OCI-LY7 (cell line): Measurements from ENCODE around the gene LAMA3. TPM values are rescaled to one million over a fixed set of nuclear protein-coding genes. Genes with fewer than 3 reads are reported as not detected.

Experiments
- BruUV-seq: library from RNA; stranded (reverse); fragments of 400-500 nt; replicated peaks from 2 replicates; lab custom pipeline; 2021; lab: Mats Ljungman, UMichigan
- CTCF ChIA-PET: fragments of 300-600 bp; sonication (Branson Sonifier 250); formaldehyde crosslinking; loops from one replicate; lab custom pipeline; 2022; ENCODE audit warnings: antibody characterized with exemption; ENCODE audit not compliant: unreplicated experiment; lab: Charles Lee
- POLR2A ChIA-PET: fragments of 300-600 bp; sonication (Branson Sonifier 250); formaldehyde crosslinking; loops from one replicate; lab custom pipeline; 2022; ENCODE audit warnings: antibody characterized with exemption; lab: Charles Lee
- DNase-seq: peaks from one replicate; pipeline ENCODE4 v3.0.0-alpha.2; 2015; ENCODE audit warnings: low spot score
- H2AFZ ChIP-seq: fragments of 200-600 bp; sonication (generic), shearing (Covaris generic); 2 replicates; pipeline ENCODE4 v1.6.1; 2014; ENCODE audit warnings: mild to moderate bottlenecking, antibody characterized with exemption, low read length, moderate library complexity
- H3K27ac ChIP-seq: fragments of 200-600 bp; sonication (generic); 2 replicates; pipeline ENCODE4 v1.5.1; 2014; ENCODE audit warnings: mixed run types, low read depth, mild to moderate bottlenecking, moderate library complexity, low read length, inconsistent platforms; ENCODE audit not compliant: poor library complexity, severe bottlenecking
- H3K36me3 ChIP-seq: fragments of 200-600 bp; sonication (generic); 2 replicates; pipeline ENCODE4 v1.6.1; 2014; ENCODE audit warnings: mild to moderate bottlenecking, antibody characterized with exemption, low read length, moderate library complexity, mixed read lengths; ENCODE audit not compliant: insufficient read depth
- H3K4me1 ChIP-seq: fragments of 200-600 bp; sonication (generic); 2 replicates; pipeline ENCODE4 v1.5.1; 2014; ENCODE audit warnings: mild to moderate bottlenecking, low read length; ENCODE audit not compliant: insufficient read depth, poor library complexity, severe bottlenecking
- H3K4me2 ChIP-seq: fragments of 200-600 bp; sonication (generic); 2 replicates; pipeline ENCODE4 v1.6.1; 2014; ENCODE audit warnings: mild to moderate bottlenecking, low read length
- H3K4me3 ChIP-seq: fragments of 200-600 bp; sonication (generic); 2 replicates; pipeline ENCODE4 v1.5.1; 2014; ENCODE audit warnings: mild to moderate bottlenecking, low read depth, low read length; ENCODE audit not compliant: poor library complexity, severe bottlenecking
- H3K79me2 ChIP-seq: fragments of 200-600 bp; sonication (generic); 2 replicates; pipeline ENCODE4 v1.6.1; 2016; ENCODE audit warnings: low read depth, mild to moderate bottlenecking, low read length, moderate library complexity, mixed read lengths; ENCODE audit not compliant: insufficient read depth
- H3K9me2 ChIP-seq: fragments of 200-600 bp; sonication (generic); 2 replicates; pipeline ENCODE4 v1.6.1; 2016; ENCODE audit warnings: mild to moderate bottlenecking, low read length, mixed read lengths; ENCODE audit not compliant: insufficient read depth
- H3K9me3 ChIP-seq: fragments of 200-600 bp; sonication (generic); 2 replicates; pipeline ENCODE4 v1.6.1; 2014; ENCODE audit warnings: mild to moderate bottlenecking, mixed run types, low read length, mixed read lengths
- H4K20me1 ChIP-seq: fragments of 200-600 bp; sonication (generic); 2 replicates; pipeline ENCODE4 v1.6.1; 2014; ENCODE audit warnings: mild to moderate bottlenecking, antibody characterized with exemption, low read length, moderate library complexity, mixed read lengths; ENCODE audit not compliant: insufficient read depth
- EZH2phosphoT487 ChIP-seq: fragments of 200-600 bp; sonication (generic); IDR thresholded peaks from 2 replicates; pipeline ENCODE4 v1.6.1; 2018; ENCODE audit warnings: low read depth, borderline replicate concordance, mild to moderate bottlenecking, mixed run types, antibody characterized with exemption, low read length, moderate library complexity, mixed read lengths
- intact Hi-C: fragments of 100-400 bp; cut with micrococcal nuclease; formaldehyde crosslinking; loops from one replicate; pipeline ENCODE4 v1.10.0; 2022; ENCODE audit not compliant: unreplicated experiment
- total RNA-seq, 2 experiments: library from RNA; depleted of rRNA in 1 of 2; stranded (reverse); fragments of >200 nt in 1 of 2; shearing (Covaris generic) in 1 of 2; gene quantifications; 2 replicates each; pipeline ENCODE4 v1.2.3, GENCODE V29; 2014 to 2022
- TF ChIP-seq, protein P1 (sequence below): fragments of 200-600 bp; sonication (generic); conservative IDR thresholded peaks from 2 replicates; pipeline ENCODE4 v1.5.1; 2014; ENCODE audit warnings: mild to moderate bottlenecking, antibody characterized with exemption, low read length, moderate library complexity, mixed read lengths

Gene LAMA3
- total RNA-seq, 2 experiments from 2014 or later: 0.16 to 1.6 TPM

DNA sequence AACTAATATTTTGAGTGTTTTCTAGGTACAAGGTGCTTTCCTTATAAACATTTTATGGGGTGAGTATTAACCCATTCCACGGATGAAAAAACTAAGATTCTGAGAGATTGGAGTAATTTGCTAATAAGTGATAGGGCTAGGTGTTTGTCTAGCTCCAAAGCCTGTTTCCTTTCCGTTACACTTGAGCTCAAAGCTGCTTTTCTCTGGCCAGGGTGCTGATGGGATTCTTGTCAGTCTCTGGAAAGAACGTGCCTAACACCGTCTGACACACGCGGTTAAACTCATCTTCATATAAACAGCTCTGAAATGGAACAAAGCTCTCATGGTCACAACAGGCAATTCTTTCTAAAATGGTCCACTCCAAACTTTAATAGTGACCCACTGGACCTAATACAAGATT, 24.6 kb upstream of the LAMA3 start:
- POLR2A ChIA-PET: interaction anchor here (0.6 to 0.8 kb wide), 2 partner anchors 11 to 132 kb away, joined by 3 read pairs; no protein-coding TSS in a partner anchor
- H3K4me1 ChIP-seq: no peaks in the 10 kb centered on the region
- no peaks in the 10 kb centered on the region for H4K20me1 ChIP-seq
- H3K9me3 ChIP-seq: no peaks in the 10 kb centered on the region
- no peak overlapping the region for H3K4me3 ChIP-seq
- no peaks in the 10 kb centered on the region for H3K79me2 ChIP-seq
- H3K9me2 ChIP-seq: no peaks in the 10 kb centered on the region
- BruUV-seq: no TSS peak
- CTCF ChIA-PET: no interaction called here
- H3K27ac ChIP-seq: no peak overlapping the region
- TF ChIP-seq, protein P1, sequence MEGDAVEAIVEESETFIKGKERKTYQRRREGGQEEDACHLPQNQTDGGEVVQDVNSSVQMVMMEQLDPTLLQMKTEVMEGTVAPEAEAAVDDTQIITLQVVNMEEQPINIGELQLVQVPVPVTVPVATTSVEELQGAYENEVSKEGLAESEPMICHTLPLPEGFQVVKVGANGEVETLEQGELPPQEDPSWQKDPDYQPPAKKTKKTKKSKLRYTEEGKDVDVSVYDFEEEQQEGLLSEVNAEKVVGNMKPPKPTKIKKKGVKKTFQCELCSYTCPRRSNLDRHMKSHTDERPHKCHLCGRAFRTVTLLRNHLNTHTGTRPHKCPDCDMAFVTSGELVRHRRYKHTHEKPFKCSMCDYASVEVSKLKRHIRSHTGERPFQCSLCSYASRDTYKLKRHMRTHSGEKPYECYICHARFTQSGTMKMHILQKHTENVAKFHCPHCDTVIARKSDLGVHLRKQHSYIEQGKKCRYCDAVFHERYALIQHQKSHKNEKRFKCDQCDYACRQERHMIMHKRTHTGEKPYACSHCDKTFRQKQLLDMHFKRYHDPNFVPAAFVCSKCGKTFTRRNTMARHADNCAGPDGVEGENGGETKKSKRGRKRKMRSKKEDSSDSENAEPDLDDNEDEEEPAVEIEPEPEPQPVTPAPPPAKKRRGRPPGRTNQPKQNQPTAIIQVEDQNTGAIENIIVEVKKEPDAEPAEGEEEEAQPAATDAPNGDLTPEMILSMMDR: no peak
- TF ChIP-seq EZH2phosphoT487: no peak
- no peak overlapping the region for H2AFZ ChIP-seq
- no peak overlapping the region for H3K4me2 ChIP-seq
- H3K36me3 ChIP-seq: no peaks in the 10 kb centered on the region
- intact Hi-C loops: no loop called here
- DNase-seq: no peak

DNA sequence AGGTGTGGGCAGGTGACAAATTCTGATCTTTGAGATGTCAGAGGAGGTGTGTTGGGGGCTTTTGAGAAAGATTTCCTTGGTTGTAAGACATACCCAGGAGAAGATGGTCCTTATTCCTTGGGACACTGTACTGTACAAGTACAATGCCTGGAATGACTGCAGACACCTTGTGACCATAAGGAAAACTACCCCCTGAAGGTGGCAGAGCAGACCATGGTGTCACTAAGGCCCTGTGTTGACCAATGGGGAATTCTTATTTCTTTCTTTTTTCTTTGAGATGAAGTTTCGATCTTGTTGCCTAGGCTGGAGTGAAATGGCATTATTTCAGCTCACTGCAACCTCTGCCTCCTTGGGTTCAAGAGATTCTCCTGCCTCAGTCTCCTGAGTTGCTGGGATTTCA, 22.1 kb upstream of the LAMA3 start:
- no peaks in the 10 kb centered on the region for H3K9me3 ChIP-seq
- no TSS peak for BruUV-seq
- H3K4me2 ChIP-seq: no peak overlapping the region
- H4K20me1 ChIP-seq: no peaks in the 10 kb centered on the region
- peak; percentile 2 for DNase-seq
- H3K9me2 ChIP-seq: no peaks in the 10 kb centered on the region
- H3K4me3 ChIP-seq: no peak overlapping the region
- H3K27ac ChIP-seq: no peak overlapping the region
- ChIA-PET CTCF (no interaction called here), POLR2A (no interaction called here)
- intact Hi-C loops: no loop called here
- H2AFZ ChIP-seq: no peak overlapping the region
- TF ChIP-seq, protein P1: 0 out of 2 replicates have a peak, but pooled peaks have one; percentile 22
- TF ChIP-seq EZH2phosphoT487: no peak
- no peaks in the 10 kb centered on the region for H3K79me2 ChIP-seq
- H3K4me1 ChIP-seq: no peaks in the 10 kb centered on the region
- no peaks in the 10 kb centered on the region for H3K36me3 ChIP-seq

DNA sequence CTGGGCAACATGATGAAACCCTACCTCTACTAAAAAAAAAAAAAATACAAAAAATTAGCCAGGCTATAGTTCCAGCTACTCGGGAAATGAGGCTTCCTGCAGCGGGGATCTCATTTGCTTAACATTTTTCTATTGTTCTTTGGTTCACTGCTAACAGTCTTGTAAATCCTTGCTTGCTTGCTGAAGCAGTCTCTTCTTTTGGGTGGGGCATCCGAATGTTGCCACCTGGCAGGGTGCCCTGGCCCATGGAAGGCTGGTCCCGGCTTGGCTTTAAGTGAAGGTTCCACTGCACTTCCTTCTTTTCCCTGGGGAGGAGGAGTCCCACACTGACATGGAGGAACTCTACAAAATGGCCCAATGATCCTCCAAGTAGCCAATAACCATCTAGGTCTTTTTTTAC, 20.5 kb upstream of the LAMA3 start:
- Histone ChIP-seq H3K9me3 (no peaks in the 10 kb centered on the region), H3K9me2 (no peaks in the 10 kb centered on the region), H3K27ac (no peak overlapping the region), H3K4me2 (no peak overlapping the region), H3K79me2 (no peaks in the 10 kb centered on the region), H3K4me1 (no peaks in the 10 kb centered on the region), H3K36me3 (no peaks in the 10 kb centered on the region), H3K4me3 (no peak overlapping the region), H4K20me1 (no peaks in the 10 kb centered on the region), H2AFZ (no peak overlapping the region)
- ChIA-PET POLR2A (interaction anchor here (0.6 kb wide), 1 partner anchor 206 kb away, joined by 4 read pairs; no protein-coding TSS in a partner anchor), CTCF (no interaction called here)
- intact Hi-C loops: no loop called here
- TF ChIP-seq EZH2phosphoT487: no peak
- TF ChIP-seq, protein P1: no peak
- DNase-seq: no peak
- BruUV-seq: no TSS peak
